ENCODE data around the gene ADAM33.

Gene ADAM33

DNA sequence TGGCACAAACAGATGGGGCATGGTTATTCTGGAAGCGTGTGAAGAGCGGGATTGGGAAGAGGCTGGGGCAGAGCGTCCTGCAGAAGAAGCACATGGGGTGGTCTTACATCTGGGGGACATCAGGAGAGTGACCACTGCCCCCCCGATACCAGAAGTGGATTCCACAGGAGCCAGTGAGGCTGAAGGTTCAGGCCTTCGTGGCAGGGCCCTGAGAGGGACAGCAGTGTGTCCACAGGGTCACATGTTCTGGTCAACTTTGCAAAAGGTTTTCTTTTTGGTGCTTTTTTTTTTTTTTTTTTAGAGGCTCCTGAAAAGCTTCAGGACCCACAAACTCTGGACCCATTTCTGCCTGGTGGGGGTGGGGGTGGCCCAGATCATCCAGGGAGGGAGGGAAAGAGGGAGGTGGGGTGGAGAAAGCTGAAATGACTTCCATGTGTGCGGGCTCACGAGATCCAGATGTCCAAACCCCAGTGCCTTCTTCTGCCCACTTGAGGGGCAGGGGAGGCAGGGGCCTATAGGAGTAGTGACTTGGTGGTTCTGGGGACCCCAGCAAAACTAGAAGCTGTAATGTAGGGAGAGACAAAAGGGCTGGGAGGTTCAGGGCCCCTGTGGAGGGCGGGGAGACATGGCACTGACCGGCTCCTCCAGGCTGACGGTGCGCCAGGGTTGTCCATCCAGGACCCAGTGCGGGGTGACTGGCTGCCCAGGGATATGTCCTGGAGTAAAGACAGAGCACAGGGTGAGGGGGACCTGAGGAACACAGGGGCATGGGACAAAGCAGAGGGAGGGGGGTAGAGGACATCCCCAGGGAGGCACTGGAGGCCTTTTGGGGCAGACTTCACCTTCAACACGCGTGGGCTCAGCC lies 2.7 kb downstream of the ADAM33 start:
- no peak for TF ChIP-seq CTCF (conservative IDR thresholded peaks at IDR 0.05; ENCODE audit: low read depth)
- POLR2A ChIA-PET (ENCODE audit: low non-redundant PET), result no interaction called here
- peak overlapping the region; percentile 17; the same call in 1 of the 2 replicates for H3K27ac ChIP-seq

DNA sequence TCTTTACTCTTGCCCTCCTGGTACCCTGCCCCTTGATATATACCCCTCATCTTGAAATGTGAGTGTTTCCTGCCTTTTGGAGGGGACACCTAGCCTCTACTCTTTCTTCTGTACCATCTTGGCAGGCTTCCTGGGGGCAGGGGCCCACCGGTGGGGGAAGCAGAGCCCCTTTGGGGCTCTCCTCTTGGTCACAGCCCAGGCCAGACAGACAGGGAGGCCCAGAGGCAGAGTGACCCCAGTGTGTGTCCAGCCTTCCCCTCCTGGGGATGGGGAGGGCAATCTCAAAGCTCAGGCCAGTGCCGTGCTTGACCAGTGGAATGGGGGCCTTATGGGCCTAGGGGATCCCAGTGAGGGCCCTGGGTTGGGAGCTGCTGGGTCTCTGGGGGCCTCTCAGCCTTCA lies 3.6 kb downstream of the ADAM33 start:
- ChIA-PET CTCF (interaction anchor here (1.0 to 2.2 kb wide), 3 partner anchors 33 to 140 kb away, joined by 3 to 11 read pairs (median 9); no protein-coding TSS in a partner anchor), POLR2A (ENCODE audit: low non-redundant PET) (no interaction called here)
- no peak for DNase-seq (ENCODE audit: low spot score)
- no peak for TF ChIP-seq CTCF (conservative IDR thresholded peaks at IDR 0.05; ENCODE audit: low read depth)
- H3K27ac ChIP-seq, result no peak overlapping the region

More for the DNA sequence above, 2.7 kb downstream of the ADAM33 start:
- CTCF ChIA-PET, result interaction anchor here (0.7 to 2.2 kb wide), 2 partner anchors 32 to 434 kb away, joined by 4 to 9 read pairs; no protein-coding TSS in a partner anchor
- DNase-seq (ENCODE audit: low spot score), result no peak

- TF ChIP-seq CTCF (conservative IDR thresholded peaks at IDR 0.05; ENCODE audit: low read depth), result no peak
- H3K27ac ChIP-seq, result no peak overlapping the region
- ChIA-PET POLR2A (ENCODE audit: low non-redundant PET) (no interaction called here), CTCF (interaction anchor here (0.6 to 2.4 kb wide), 8 partner anchors 9 to 424 kb away, joined by 3 to 37 read pairs (median 9); no protein-coding TSS in a partner anchor)
- no peak for DNase-seq (ENCODE audit: low spot score)
These were observed 4.1 kb downstream of the ADAM33 start for GRCh38 chr20:3677733-3678132.

- ChIA-PET POLR2A (ENCODE audit: low non-redundant PET) (no interaction called here), CTCF (interaction anchor here (0.9 to 2.6 kb wide), 5 partner anchors 7 to 103 kb away, joined by 5 to 20 read pairs (median 17); no protein-coding TSS in a partner anchor)
- DNase-seq (ENCODE audit: low spot score), result no peak
- TF ChIP-seq CTCF (conservative IDR thresholded peaks at IDR 0.05; ENCODE audit: low read depth), result no peak
- H3K27ac ChIP-seq, result no peak overlapping the region
These were observed 6.6 kb downstream of the ADAM33 start for GRCh38 chr20:3674995-3675900.

GRCh38 chr20:3674447-3674846 lies 7.4 kb downstream of the ADAM33 start:
- POLR2A ChIA-PET (ENCODE audit: low non-redundant PET), result no interaction called here
- CTCF ChIA-PET, result interaction anchor here (0.6 to 2.6 kb wide), 5 partner anchors 10 to 461 kb away, joined by 3 to 17 read pairs (median 4); no protein-coding TSS in a partner anchor
- no peak overlapping the region for H3K27ac ChIP-seq
- no peak for DNase-seq (ENCODE audit: low spot score)
- TF ChIP-seq CTCF (conservative IDR thresholded peaks at IDR 0.05; ENCODE audit: low read depth), result no peak
